Psoas muscle (tissue), 8 donors: ENCODE measurements around the gene PRSS50. TPM values are rescaled to one million over a fixed set of nuclear protein-coding genes. Genes with fewer than 3 reads are reported as not detected.
A peak's percentile ranks its signal among the peaks of the same experiment; 100 is the strongest.

Experiments used
- ATAC-seq, 4 donors: fragments of 200-7000 bp; cut with Tn5 transposase; one replicate each; pipeline ENCODE4 v1.9.1; 2020; ENCODE audit warnings: moderate library complexity in 3 of 4, mild to moderate bottlenecking in 2 of 4
- DNase-seq, 2 donors: peaks; one replicate each; pipeline ENCODE4 v3.0.0-alpha.2; 2020
- H3K27ac ChIP-seq: fragments of 200-600 bp; one replicate; pipeline ENCODE4 v1.8.0; 2022
- H3K27me3 ChIP-seq, 3 donors: fragments of 200-600 bp in 1 of 3; one replicate each; pipeline versions ENCODE4 v1.6.1 to v1.8.0; 2013 to 2022; ENCODE audit warnings: low read length in 2 of 3, mild to moderate bottlenecking in 2 of 3, moderate library complexity in 1 of 3; ENCODE audit not compliant: insufficient read depth in 3 of 3
- H3K36me3 ChIP-seq, 2 donors: fragments of 200-600 bp in 1 of 2; one replicate each; pipeline versions ENCODE4 v1.6.1 to v1.8.0; 2013 to 2022; ENCODE audit warnings: low read depth in 1 of 2, mild to moderate bottlenecking in 1 of 2, moderate library complexity in 1 of 2; ENCODE audit not compliant: insufficient read depth in 1 of 2
- H3K4me1 ChIP-seq: fragments of 200-600 bp; one replicate; pipeline ENCODE4 v1.8.0; 2022
- H3K4me3 ChIP-seq: fragments of 200-600 bp; one replicate; pipeline ENCODE4 v1.8.0; 2022; ENCODE audit warnings: mild to moderate bottlenecking
- H3K9me3 ChIP-seq: fragments of 200-600 bp; one replicate; pipeline ENCODE4 v1.8.0; 2022
- CTCF ChIP-seq: fragments of 200-600 bp; IDR thresholded peaks from one replicate; pipeline ENCODE4 v1.8.0; 2022; ENCODE audit warnings: antibody characterized with exemption
- WGBS, 3 donors: extraction: QIAGEN DNeasy Blood & Tissue Kit; methylation state at CpG; one replicate each; pipeline versions ENCODE4 v1.1.6 to v1.1.7; 2013; 5-methylcytosine and 5-hydroxymethylcytosine counted together
- intact Hi-C, 2 donors: fragments of 100-400 bp; cut with DNase I; formaldehyde crosslinking; loops; one replicate each; pipeline versions ENCODE4 v1.11.0 to v1.14.2; 2022
- long read RNA-seq, 2 donors: library from polyadenylated mRNA; unstranded; transcript quantifications; one replicate each; pipeline ENCODE4 v2.0.0, GENCODE V29; 2021
- polyA plus RNA-seq, 3 donors: library from polyadenylated mRNA; stranded (reverse); fragments of 200-250 nt; gene quantifications; one replicate each; pipeline ENCODE4 v1.2.3, GENCODE V29; 2013
- total RNA-seq, 4 donors: library from RNA; stranded (reverse); fragmentation: NEBNext Ultra II Directional in 2 of 4; extraction: Animal tissue kit (Norgen Biotek cat#: 25700) in 2 of 4; gene quantifications; one replicate each; pipeline versions ENCODE4 v1.2.1 to v1.2.4, GENCODE V29; 2021 to 2023
- donor health status: healthy with polysubstance abuse.
- donor health status: DM: no; HTN: no; CAD: no; lungs with moderate emphysema.
- donor health status: Bipolar disorder and iron deficiency.
- donor health status: healthy.
- donor health status: DM: yes; HTN: yes; CAD: no.
- donor health status: DM: no; HTN: no; CAD: no.
- donor health status: DM: no; HTN: no; CAD: no.
- donor health status: DM: yes; HTN: yes; CAD: no.

PRSS50 gene
- total RNA-seq (under 1 TPM in 3 of 4 donors, not detected in 1; 0.12 to 0.34 (median 0.23) TPM), polyA plus RNA-seq (under 1 TPM; 0.01 to 0.15 (median 0.07) TPM)
- long read RNA-seq, donor 1, partial matches to known transcripts, result 1 of 1 reads
- long read RNA-seq, donor 1, other reads (novel, unspliced or antisense), result 0 of 1 reads
- long read RNA-seq, donor 2, partial matches to known transcripts, result 0 of 1 reads
- long read RNA-seq, donor 2, other reads (novel, unspliced or antisense), result 1 of 1 reads

GRCh38 chr3:46717447-46718231, at the start of gene PRSS50:
Gene PRSS50, minus strand, starts transcription at chr3:46717869. Its CDS starts 45 bp downstream, at chr3:46717824.
- Histone ChIP-seq H3K4me3 (no peak within 1 kb of the TSS), H3K36me3 (no peaks in the 10 kb centered on the region), H3K27ac (no peak within 1 kb of the TSS), H3K4me1 (no peaks in the 10 kb centered on the region), H3K9me3 (no peaks in the 10 kb centered on the region), H3K27me3 (peaks cover 0 to 8% (median 3%) of the 10 kb centered on the region in 3 donors)
- 46 to 62% (median 55%) methylated on average over 47 to 61 of the region's 61 CpGs for WGBS, 3 donors
- DNase-seq (peak in 1 of 2 donors; percentile 47), ATAC-seq (peak in 2 of 4 donors; percentile 43 to 65)
- intact Hi-C loops, result no loop called here
- no peak for TF ChIP-seq CTCF

GRCh38 chr3:46764206-46764605, 46.5 kb upstream of the PRSS50 start:
- intact Hi-C loops, result no loop called here
- H3K36me3 ChIP-seq, result no peaks in the 10 kb centered on the region
- H3K4me3 ChIP-seq, result no peak overlapping the region
- DNase-seq (no peak), ATAC-seq (no peak)
- 89 to 100% (median 90%) methylated on average over 1 of the region's 1 CpG for WGBS, 3 donors
- H3K27me3 ChIP-seq, result no peaks in the 10 kb centered on the region
- H3K9me3 ChIP-seq, result peaks cover 16% of the 10 kb centered on the region
- no peak for TF ChIP-seq CTCF
- no peaks in the 10 kb centered on the region for H3K4me1 ChIP-seq
- H3K27ac ChIP-seq, result no peak overlapping the region

GRCh38 chr3:46763178-46763577, 45.5 kb upstream of the PRSS50 start:
- Histone ChIP-seq H3K4me1 (no peaks in the 10 kb centered on the region), H3K36me3 (no peaks in the 10 kb centered on the region), H3K4me3 (no peak overlapping the region), H3K9me3 (peaks cover 16% of the 10 kb centered on the region), H3K27ac (no peak overlapping the region), H3K27me3 (no peaks in the 10 kb centered on the region)
- intact Hi-C loops, result no loop called here
- no peak for ATAC-seq
- no peak for DNase-seq
- no peak for TF ChIP-seq CTCF

GRCh38 chr3:46759239-46760167, 41.8 kb upstream of the PRSS50 start:
- intact Hi-C loops, result no loop called here
- H3K9me3 ChIP-seq, result peaks cover 6% of the 10 kb centered on the region
- DNase-seq (no peak), ATAC-seq (peak in 2 of 4 donors; percentile 56 to 58)
- H3K36me3 ChIP-seq, result no peaks in the 10 kb centered on the region
- H3K4me3 ChIP-seq, result no peak overlapping the region
- no peak for TF ChIP-seq CTCF
- H3K27me3 ChIP-seq, result no peaks in the 10 kb centered on the region
- H3K27ac ChIP-seq, result no peak overlapping the region
- 56 to 68% (median 60%) methylated on average over 5 of the region's 5 CpGs for WGBS, 3 donors
- no peaks in the 10 kb centered on the region for H3K4me1 ChIP-seq
